Immature natural killer cell (primary cell): ENCODE results near the gene ZFYVE9. TPM values are rescaled to one million over a fixed set of nuclear protein-coding genes. Genes with fewer than 3 reads are reported as not detected.

Experiments
- DNase-seq, 3 donors: peaks; one replicate each; pipeline ENCODE4 v3.0.0; 2022; ENCODE audit warnings: mixed read lengths in 1 of 3
- H3K27ac Mint-ChIP-seq, 6 donors: one replicate each; pipeline ENCODE4 v1.8.0; 2020; ENCODE audit warnings: mixed read lengths in 6 of 6, mild to moderate bottlenecking in 5 of 6, inconsistent platforms in 4 of 6, moderate library complexity in 3 of 6
- H3K27me3 Mint-ChIP-seq, 3 donors: one replicate each; pipeline ENCODE4 v1.8.0; 2020 to 2021; ENCODE audit warnings: low read depth in 3 of 3, mild to moderate bottlenecking in 3 of 3, mixed read lengths in 3 of 3, moderate library complexity in 3 of 3, inconsistent platforms in 1 of 3
- H3K36me3 Mint-ChIP-seq, 3 donors: one replicate each; pipeline ENCODE4 v1.8.0; 2020; ENCODE audit warnings: mixed read lengths in 3 of 3, inconsistent platforms in 2 of 3, mild to moderate bottlenecking in 2 of 3
- H3K4me1 Mint-ChIP-seq, 2 donors: one replicate each; pipeline ENCODE4 v1.8.0; 2020; ENCODE audit warnings: inconsistent platforms in 2 of 2, mild to moderate bottlenecking in 2 of 2, mixed read lengths in 2 of 2, moderate library complexity in 1 of 2
- H3K4me3 Mint-ChIP-seq, 5 donors: one replicate each; pipeline ENCODE4 v1.8.0; 2020; ENCODE audit warnings: mild to moderate bottlenecking in 5 of 5, mixed read lengths in 5 of 5, inconsistent platforms in 3 of 5, moderate library complexity in 3 of 5
- H3K9me3 Mint-ChIP-seq, 6 donors: one replicate each; pipeline ENCODE4 v1.8.0; 2020; ENCODE audit warnings: mild to moderate bottlenecking in 6 of 6, mixed read lengths in 6 of 6, inconsistent platforms in 4 of 6, moderate library complexity in 3 of 6
- polyA plus RNA-seq, 3 donors: library from polyadenylated mRNA; unstranded; fragments of 300-500 nt; fragmentation: Illumina TruSeq; gene quantifications; one replicate each; pipeline ENCODE4 v1.2.3, GENCODE V29; 2021

ZFYVE9 gene
- polyA plus RNA-seq, 3 donors from 2014 or later, result 0.28 to 0.87 TPM; not detected in 1

- H3K27ac Mint-ChIP-seq, result no peak overlapping the region
- peaks cover 0 to 13% (median 5%) of the 10 kb centered on the region in 6 donors for H3K9me3 Mint-ChIP-seq
- no peaks in the 10 kb centered on the region for H3K4me1 Mint-ChIP-seq
- no peak overlapping the region for H3K4me3 Mint-ChIP-seq
- H3K36me3 Mint-ChIP-seq, result peaks cover 5 to 13% (median 5%) of the 10 kb centered on the region in 3 donors
- H3K27me3 Mint-ChIP-seq, result peaks cover 4 to 15% (median 6%) of the 10 kb centered on the region in 3 donors
- DNase-seq, result no peak
Measured at GRCh38 chr1:52225174-52225573, 83.3 kb downstream of the ZFYVE9 start.

- no peak overlapping the region for H3K4me3 Mint-ChIP-seq
- no peak overlapping the region for H3K27ac Mint-ChIP-seq
- H3K4me1 Mint-ChIP-seq, result no peaks in the 10 kb centered on the region
- peaks cover 4 to 15% (median 6%) of the 10 kb centered on the region in 3 donors for H3K27me3 Mint-ChIP-seq
- DNase-seq, result no peak
- peaks cover 0 to 8% (median 5%) of the 10 kb centered on the region in 3 donors for H3K36me3 Mint-ChIP-seq
- peaks cover 0 to 13% (median 4%) of the 10 kb centered on the region in 6 donors for H3K9me3 Mint-ChIP-seq
Measured at GRCh38 chr1:52229494-52229893, 87.6 kb downstream of the ZFYVE9 start.

DNA sequence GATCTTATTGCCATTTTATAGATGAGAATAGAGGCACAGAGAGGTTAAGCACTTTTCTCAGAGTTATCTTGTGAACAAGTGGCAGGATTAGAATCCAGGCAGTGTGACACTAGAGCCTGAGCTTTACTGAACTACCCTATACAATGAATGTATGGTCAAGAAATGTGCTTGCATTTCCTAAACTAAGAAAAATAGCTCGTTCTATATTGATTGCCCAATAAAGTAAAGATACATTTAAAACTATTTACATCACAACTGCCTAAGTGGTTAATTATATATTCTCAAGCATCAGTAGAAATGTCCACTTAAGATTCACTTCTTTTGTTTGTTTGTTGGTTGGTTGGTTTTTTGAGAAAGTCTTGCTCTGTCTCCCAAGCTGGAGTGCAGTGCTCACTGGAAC lies 91.6 kb downstream of the ZFYVE9 start:
- Mint-ChIP-seq H3K4me3 (no peak overlapping the region), H3K36me3 (peaks cover 0 to 3% (median 0%) of the 10 kb centered on the region in 3 donors), H3K27me3 (peaks cover 2 to 9% (median 7%) of the 10 kb centered on the region in 3 donors), H3K9me3 (no peaks in the 10 kb centered on the region), H3K27ac (no peak overlapping the region), H3K4me1 (no peaks in the 10 kb centered on the region)
- no peak for DNase-seq

- H3K36me3 Mint-ChIP-seq, result peaks cover 0 to 3% (median 0%) of the 10 kb centered on the region in 3 donors
- H3K4me1 Mint-ChIP-seq, result no peaks in the 10 kb centered on the region
- DNase-seq, result no peak
- H3K9me3 Mint-ChIP-seq, result no peaks in the 10 kb centered on the region
- peaks cover 2 to 11% (median 7%) of the 10 kb centered on the region in 3 donors for H3K27me3 Mint-ChIP-seq
- no peak overlapping the region for H3K4me3 Mint-ChIP-seq
- no peak overlapping the region for H3K27ac Mint-ChIP-seq
Measured at GRCh38 chr1:52234014-52234413, 92.1 kb downstream of the ZFYVE9 start.

- Mint-ChIP-seq H3K27me3 (peaks cover 2 to 8% (median 5%) of the 10 kb centered on the region in 3 donors), H3K27ac (no peak overlapping the region), H3K36me3 (peaks cover 0 to 3% (median 0%) of the 10 kb centered on the region in 3 donors), H3K9me3 (no peaks in the 10 kb centered on the region), H3K4me1 (peaks cover 0 to 1% of the 10 kb centered on the region in 2 donors), H3K4me3 (no peak overlapping the region)
- DNase-seq, result no peak
Measured at GRCh38 chr1:52234708-52235107, 92.8 kb downstream of the ZFYVE9 start.

DNA sequence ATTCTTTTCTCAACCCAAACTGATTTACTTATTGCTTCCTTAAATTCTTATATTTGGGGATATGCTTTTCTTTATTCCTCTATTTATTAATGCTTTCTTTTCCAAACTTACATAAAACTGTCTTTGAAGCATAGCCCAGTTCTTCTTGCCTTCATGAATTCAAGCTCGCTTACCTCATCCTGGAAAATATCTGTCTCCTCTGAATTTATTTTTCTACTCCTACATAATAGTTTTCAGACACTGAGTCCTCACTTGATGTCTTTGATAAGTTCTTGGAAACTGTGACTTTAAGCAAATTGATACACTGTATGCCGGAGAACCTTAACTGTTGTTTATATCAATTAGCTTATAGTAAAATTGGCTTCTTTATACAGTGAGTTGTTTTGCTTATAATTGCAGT lies 93.8 kb downstream of the ZFYVE9 start:
- Mint-ChIP-seq H3K4me1 (peaks cover 0 to 7% of the 10 kb centered on the region in 2 donors), H3K27me3 (peaks cover 2 to 8% (median 3%) of the 10 kb centered on the region in 3 donors), H3K4me3 (no peak overlapping the region), H3K9me3 (no peaks in the 10 kb centered on the region), H3K27ac (no peak overlapping the region), H3K36me3 (peaks cover 0 to 3% (median 0%) of the 10 kb centered on the region in 3 donors)
- DNase-seq, result no peak

DNA sequence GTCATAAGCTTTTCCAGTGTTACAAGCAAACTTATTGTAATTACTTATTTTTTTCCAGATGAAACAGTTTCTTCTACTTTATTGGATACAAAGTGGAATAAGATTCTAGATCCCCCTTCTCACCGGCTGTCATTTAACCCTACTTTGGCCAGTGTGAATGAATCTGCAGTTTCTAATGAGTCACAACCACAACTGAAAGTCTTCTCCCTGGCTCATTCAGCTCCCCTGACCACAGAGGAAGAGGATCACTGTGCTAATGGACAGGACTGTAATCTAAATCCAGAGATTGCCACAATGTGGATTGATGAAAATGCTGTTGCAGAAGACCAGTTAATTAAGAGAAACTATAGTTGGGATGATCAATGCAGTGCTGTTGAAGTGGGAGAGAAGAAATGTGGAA lies 95.5 kb downstream of the ZFYVE9 start:
- DNase-seq, result no peak
- Mint-ChIP-seq H3K9me3 (no peaks in the 10 kb centered on the region), H3K27ac (no peak overlapping the region), H3K4me1 (peaks cover 0 to 7% of the 10 kb centered on the region in 2 donors), H3K36me3 (peaks cover 0 to 3% (median 0%) of the 10 kb centered on the region in 3 donors), H3K4me3 (no peak overlapping the region), H3K27me3 (peaks cover 2 to 8% (median 4%) of the 10 kb centered on the region in 3 donors)

- Mint-ChIP-seq H3K4me3 (no peak overlapping the region), H3K27me3 (peaks cover 2 to 8% (median 4%) of the 10 kb centered on the region in 3 donors), H3K27ac (no peak overlapping the region), H3K4me1 (peaks cover 0 to 7% of the 10 kb centered on the region in 2 donors), H3K9me3 (no peaks in the 10 kb centered on the region), H3K36me3 (peaks cover 0 to 3% (median 0%) of the 10 kb centered on the region in 3 donors)
- no peak for DNase-seq
Measured at GRCh38 chr1:52238474-52238873, 96.6 kb downstream of the ZFYVE9 start.

DNA sequence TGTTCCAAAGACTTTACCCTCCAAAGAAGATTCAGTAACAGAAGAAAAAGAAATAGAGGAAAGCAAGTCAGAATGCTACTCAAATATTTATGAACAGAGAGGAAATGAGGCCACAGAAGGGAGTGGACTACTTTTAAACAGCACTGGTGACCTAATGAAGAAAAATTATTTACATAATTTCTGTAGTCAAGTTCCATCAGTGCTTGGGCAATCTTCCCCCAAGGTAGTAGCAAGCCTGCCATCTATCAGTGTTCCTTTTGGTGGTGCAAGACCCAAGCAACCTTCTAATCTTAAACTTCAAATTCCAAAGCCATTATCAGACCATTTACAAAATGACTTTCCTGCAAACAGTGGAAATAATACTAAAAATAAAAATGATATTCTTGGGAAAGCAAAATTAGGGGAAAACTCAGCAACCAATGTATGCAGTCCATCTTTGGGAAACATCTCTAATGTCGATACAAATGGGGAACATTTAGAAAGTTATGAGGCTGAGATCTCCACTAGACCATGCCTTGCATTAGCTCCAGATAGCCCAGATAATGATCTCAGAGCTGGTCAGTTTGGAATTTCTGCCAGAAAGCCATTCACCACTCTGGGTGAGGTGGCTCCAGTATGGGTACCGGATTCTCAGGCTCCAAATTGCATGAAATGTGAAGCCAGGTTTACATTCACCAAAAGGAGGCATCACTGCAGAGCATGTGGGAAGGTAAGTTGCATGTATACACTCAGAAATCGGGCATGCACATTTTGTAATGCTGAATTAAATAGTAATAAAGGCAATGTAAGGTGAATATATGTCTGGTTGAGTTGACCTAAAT lies 97.2 kb downstream of the ZFYVE9 start:
- Mint-ChIP-seq H3K27ac (no peak overlapping the region), H3K27me3 (peaks cover 2 to 8% (median 4%) of the 10 kb centered on the region in 3 donors), H3K4me1 (peaks cover 0 to 7% of the 10 kb centered on the region in 2 donors), H3K4me3 (no peak overlapping the region), H3K9me3 (no peaks in the 10 kb centered on the region), H3K36me3 (peaks cover 0 to 3% (median 0%) of the 10 kb centered on the region in 3 donors)
- DNase-seq, result no peak

DNA sequence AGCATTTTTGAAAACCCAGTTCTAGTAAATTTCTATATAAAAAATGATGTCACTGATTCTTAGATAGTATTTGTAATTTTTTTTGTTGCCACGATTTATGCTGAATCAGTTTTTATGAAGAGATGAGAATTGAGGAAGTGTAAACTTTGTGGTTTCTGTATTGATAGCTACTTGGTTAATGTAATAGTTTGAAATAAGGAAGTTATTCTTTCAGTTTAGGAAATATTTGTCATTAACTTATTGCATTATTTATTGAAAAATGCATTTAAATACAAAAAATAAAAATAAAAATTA lies 97.8 kb downstream of the ZFYVE9 start:
- Mint-ChIP-seq H3K4me3 (no peak overlapping the region), H3K27me3 (peaks cover 2 to 8% (median 4%) of the 10 kb centered on the region in 3 donors), H3K9me3 (no peaks in the 10 kb centered on the region), H3K27ac (no peak overlapping the region), H3K4me1 (peaks cover 0 to 7% of the 10 kb centered on the region in 2 donors), H3K36me3 (peaks cover 0 to 3% (median 0%) of the 10 kb centered on the region in 3 donors)
- DNase-seq, result no peak

DNA sequence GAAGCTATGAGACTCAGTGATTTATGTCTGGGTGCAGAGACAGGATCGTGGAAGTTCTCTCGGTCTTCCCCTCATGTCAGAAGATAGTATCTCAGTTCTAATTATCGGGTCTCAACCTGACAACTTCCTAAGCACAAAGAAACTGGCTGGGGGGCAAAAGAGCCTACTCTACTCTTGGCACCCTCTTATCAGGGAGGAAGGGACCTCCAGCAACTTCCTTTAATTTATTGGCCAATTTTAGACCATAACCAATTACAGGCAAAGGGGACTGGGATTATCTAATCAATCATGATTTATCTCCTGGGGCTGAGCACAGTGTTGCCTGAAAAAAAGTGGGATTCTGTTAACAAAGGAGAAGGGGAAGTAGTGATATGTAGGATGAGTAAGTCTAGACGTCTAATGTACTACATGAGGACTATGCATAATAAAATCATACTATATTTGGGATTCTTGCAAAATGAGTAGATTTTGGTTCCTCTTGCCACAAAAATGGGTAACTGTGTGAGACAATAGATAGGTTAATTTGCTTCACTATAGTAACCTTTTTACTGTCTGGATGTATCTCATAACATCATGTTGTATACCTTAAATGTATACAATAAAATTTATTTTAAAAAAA lies 98.8 kb downstream of the ZFYVE9 start:
- Mint-ChIP-seq H3K36me3 (peaks cover 0 to 3% (median 0%) of the 10 kb centered on the region in 3 donors), H3K4me3 (no peak overlapping the region), H3K27me3 (peaks cover 2 to 8% (median 4%) of the 10 kb centered on the region in 3 donors), H3K4me1 (peaks cover 0 to 7% of the 10 kb centered on the region in 2 donors), H3K9me3 (no peaks in the 10 kb centered on the region), H3K27ac (no peak overlapping the region)
- no peak for DNase-seq

DNA sequence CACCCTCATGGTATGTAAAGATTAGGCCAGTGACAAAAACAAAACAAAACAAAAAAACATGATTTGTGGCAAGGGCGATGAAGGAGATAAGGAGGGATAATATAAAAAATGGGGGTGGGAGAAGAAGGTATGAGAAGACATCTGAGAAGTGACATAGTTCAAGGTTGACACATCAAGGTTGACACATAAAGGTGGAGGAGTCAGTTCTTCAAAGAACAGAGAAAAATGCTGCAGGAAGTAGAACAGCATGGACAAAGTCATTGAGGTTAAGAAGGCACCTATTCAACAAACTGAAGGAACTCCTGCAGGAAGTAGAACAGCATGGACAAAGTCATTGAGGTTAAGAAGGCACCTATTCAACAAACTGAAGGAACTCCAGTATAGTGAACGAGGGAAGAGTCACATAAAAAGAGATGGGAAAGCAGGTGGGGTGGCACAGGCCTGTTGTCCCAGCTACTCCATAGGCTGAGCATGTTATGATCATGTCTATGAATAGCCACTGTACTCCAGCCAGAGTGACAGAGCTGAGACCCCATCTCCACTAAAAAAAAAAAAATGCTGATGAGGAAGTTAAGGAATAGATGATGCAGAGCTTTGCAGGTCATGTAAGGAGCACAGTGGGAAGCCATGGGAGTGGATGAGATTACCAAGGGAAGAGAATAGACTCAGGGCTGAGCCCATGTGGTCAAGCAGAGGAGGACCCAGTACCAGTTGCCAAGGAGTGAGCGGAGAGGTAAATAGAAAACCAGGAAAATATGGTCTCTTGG lies 101.5 kb downstream of the ZFYVE9 start:
- Mint-ChIP-seq H3K9me3 (no peaks in the 10 kb centered on the region), H3K27ac (no peak overlapping the region), H3K27me3 (peaks cover 1 to 3% (median 2%) of the 10 kb centered on the region in 3 donors), H3K4me1 (peaks cover 0 to 7% of the 10 kb centered on the region in 2 donors), H3K4me3 (no peak overlapping the region), H3K36me3 (no peaks in the 10 kb centered on the region)
- no peak for DNase-seq

DNA sequence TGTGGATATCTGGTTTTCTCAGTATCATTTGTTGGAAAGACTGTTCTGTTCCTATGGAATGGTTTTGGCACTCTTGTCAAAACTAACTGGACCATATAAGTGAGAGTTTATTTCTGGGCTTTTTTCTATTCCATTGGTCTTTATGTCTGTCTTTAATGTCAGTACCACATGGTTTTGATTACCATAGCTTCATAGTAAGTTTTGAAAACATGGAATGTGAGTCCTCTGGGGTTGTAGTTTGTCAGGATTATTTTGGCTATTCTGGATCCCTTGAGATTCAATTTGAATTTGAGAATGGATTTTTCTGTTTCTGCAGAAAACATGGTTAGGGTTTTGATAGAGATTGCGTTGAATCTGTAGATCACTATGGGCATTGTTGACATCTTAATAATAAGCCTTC lies 107.9 kb downstream of the ZFYVE9 start:
- H3K4me3 Mint-ChIP-seq, result no peak overlapping the region

DNA sequence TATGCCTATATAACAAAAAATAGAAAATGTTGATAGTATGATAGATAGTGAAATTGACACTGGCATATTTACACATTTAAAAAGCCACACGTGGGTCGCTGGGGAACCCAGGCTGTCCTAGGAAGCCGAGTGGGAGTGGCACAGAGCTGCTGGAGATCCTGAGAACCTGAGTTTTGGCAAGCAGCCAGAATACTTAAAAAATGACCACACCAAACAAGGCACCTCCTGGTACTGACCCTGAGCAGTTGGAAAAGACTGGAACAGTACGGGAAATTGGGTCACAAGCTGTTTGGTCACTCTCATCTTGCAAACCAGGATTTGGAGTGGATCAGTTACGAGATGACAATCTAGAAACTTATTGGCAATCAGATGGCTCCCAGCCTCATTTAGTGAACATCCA lies 111.5 kb downstream of the ZFYVE9 start:
- DNase-seq, result no peak
- Mint-ChIP-seq H3K4me1 (peaks cover 0 to 3% of the 10 kb centered on the region in 2 donors), H3K27ac (no peak overlapping the region), H3K9me3 (no peaks in the 10 kb centered on the region), H3K36me3 (no peaks in the 10 kb centered on the region), H3K4me3 (no peak overlapping the region), H3K27me3 (peaks cover 3 to 6% (median 6%) of the 10 kb centered on the region in 3 donors)

More for the DNA sequence above, 107.9 kb downstream of the ZFYVE9 start:
- Mint-ChIP-seq H3K36me3 (no peaks in the 10 kb centered on the region), H3K27me3 (peaks cover 0 to 6% (median 3%) of the 10 kb centered on the region in 3 donors), H3K9me3 (no peaks in the 10 kb centered on the region), H3K4me1 (peaks cover 0 to 3% of the 10 kb centered on the region in 2 donors), H3K27ac (no peak overlapping the region)
- DNase-seq, result no peak
